SU-DHL-6 (cell line): ENCODE results near the gene DGCR6.
"Not testable (repeated sequence)": the region's sequence is repeated elsewhere in the genome, so short reads cannot be mapped to it uniquely, and the experiment has no call there.

Experiments
- H2AFZ ChIP-seq: fragments of 200-600 bp; sonication (generic); 2 replicates; pipeline ENCODE4 v1.6.1; 2014; ENCODE audit warnings: low read depth, mild to moderate bottlenecking, moderate library complexity, mixed read lengths, antibody characterized with exemption, low read length; ENCODE audit not compliant: severe bottlenecking
- H3F3A ChIP-seq: fragments of 200-600 bp; shearing (Covaris generic); 2 replicates; pipeline ENCODE4 v1.6.0; 2016; ENCODE audit warnings: antibody characterized with exemption, mild to moderate bottlenecking; ENCODE audit not compliant: insufficient read depth
- H3K27ac ChIP-seq: fragments of 200-600 bp; sonication (generic); 2 replicates; pipeline ENCODE4 v1.5.1; 2016; ENCODE audit warnings: low read depth, mild to moderate bottlenecking, low read length, moderate library complexity, mixed read lengths
- H3K27me3 ChIP-seq: fragments of 200-600 bp; sonication (generic), shearing (Covaris generic); 2 replicates; pipeline ENCODE4 v1.6.0; 2014; ENCODE audit warnings: mild to moderate bottlenecking, low read length
- H3K36me3 ChIP-seq: fragments of 200-600 bp; sonication (generic); 2 replicates; pipeline ENCODE4 v1.6.1; 2014; ENCODE audit warnings: mild to moderate bottlenecking, low read length, mixed read lengths
- H3K4me2 ChIP-seq: fragments of 300-600, 200-600 bp; shearing (Covaris generic), sonication (generic); 2 replicates; pipeline ENCODE4 v1.6.0; 2014; ENCODE audit warnings: low read length, low read depth, mild to moderate bottlenecking; ENCODE audit not compliant: poor library complexity, severe bottlenecking
- H3K4me3 ChIP-seq: fragments of 200-600 bp; sonication (generic); 2 replicates; pipeline ENCODE4 v1.5.1; 2014; ENCODE audit warnings: antibody characterized with exemption, low read length, mild to moderate bottlenecking, mixed read lengths; ENCODE audit not compliant: insufficient read depth, poor library complexity, severe bottlenecking
- H3K79me2 ChIP-seq: fragments of 200-600 bp; sonication (generic); 2 replicates; pipeline ENCODE4 v1.6.1; 2014; ENCODE audit warnings: mild to moderate bottlenecking, low read length, moderate library complexity; ENCODE audit not compliant: insufficient read depth
- H3K9ac ChIP-seq: fragments of 200-600 bp; sonication (generic); 2 replicates; pipeline ENCODE4 v1.7.0; 2014; ENCODE audit warnings: mild to moderate bottlenecking, low read length
- H3K9me2 ChIP-seq: fragments of 200-600 bp; sonication (generic); replicated peaks from 2 replicates; pipeline ENCODE4 v1.6.1; 2014; ENCODE audit warnings: low read length; ENCODE audit not compliant: insufficient read depth
- H3K9me3 ChIP-seq: fragments of 200-600 bp; sonication (generic); 2 replicates; pipeline ENCODE4 v1.6.1; 2014; ENCODE audit warnings: low read length, mixed read lengths; ENCODE audit not compliant: insufficient read depth
- H4K20me1 ChIP-seq: fragments of 200-600 bp; sonication (generic); 2 replicates; pipeline ENCODE4 v1.6.1; 2014; ENCODE audit warnings: low read depth, mild to moderate bottlenecking, antibody characterized with exemption, low read length, moderate library complexity, mixed read lengths
- EZH2phosphoT487 ChIP-seq: fragments of 200-600 bp; sonication (generic), shearing (Covaris generic); conservative IDR thresholded peaks from 2 replicates; pipeline ENCODE4 v1.6.1; 2018; ENCODE audit warnings: mild to moderate bottlenecking, antibody characterized with exemption, low read length, moderate library complexity, mixed read lengths
- TF ChIP-seq, protein P1 (sequence below): fragments of 200-600 bp; sonication (generic); IDR thresholded peaks from one replicate; pipeline ENCODE4 v1.5.1; 2017; ENCODE audit warnings: antibody characterized with exemption, mild to moderate bottlenecking, low read length, moderate library complexity; ENCODE audit not compliant: insufficient read depth, poor library complexity, severe bottlenecking

DGCR6 gene

GRCh38 chr22:18929459-18929858, 23.3 kb downstream of the DGCR6 start:
- Histone ChIP-seq H3K27ac (no peak overlapping the region), H4K20me1 (no peaks in the 10 kb centered on the region), H3F3A (no peaks in the 10 kb centered on the region), H3K4me3 (no peak overlapping the region), H3K9ac (no peak overlapping the region), H2AFZ (no peak overlapping the region), H3K9me2 (no peaks in the 10 kb centered on the region), H3K9me3 (no peaks in the 10 kb centered on the region), H3K27me3 (no peaks in the 10 kb centered on the region), H3K4me2 (no peak overlapping the region), H3K79me2 (no peaks in the 10 kb centered on the region), H3K36me3 (no peaks in the 10 kb centered on the region)
- TF ChIP-seq, protein P1, sequence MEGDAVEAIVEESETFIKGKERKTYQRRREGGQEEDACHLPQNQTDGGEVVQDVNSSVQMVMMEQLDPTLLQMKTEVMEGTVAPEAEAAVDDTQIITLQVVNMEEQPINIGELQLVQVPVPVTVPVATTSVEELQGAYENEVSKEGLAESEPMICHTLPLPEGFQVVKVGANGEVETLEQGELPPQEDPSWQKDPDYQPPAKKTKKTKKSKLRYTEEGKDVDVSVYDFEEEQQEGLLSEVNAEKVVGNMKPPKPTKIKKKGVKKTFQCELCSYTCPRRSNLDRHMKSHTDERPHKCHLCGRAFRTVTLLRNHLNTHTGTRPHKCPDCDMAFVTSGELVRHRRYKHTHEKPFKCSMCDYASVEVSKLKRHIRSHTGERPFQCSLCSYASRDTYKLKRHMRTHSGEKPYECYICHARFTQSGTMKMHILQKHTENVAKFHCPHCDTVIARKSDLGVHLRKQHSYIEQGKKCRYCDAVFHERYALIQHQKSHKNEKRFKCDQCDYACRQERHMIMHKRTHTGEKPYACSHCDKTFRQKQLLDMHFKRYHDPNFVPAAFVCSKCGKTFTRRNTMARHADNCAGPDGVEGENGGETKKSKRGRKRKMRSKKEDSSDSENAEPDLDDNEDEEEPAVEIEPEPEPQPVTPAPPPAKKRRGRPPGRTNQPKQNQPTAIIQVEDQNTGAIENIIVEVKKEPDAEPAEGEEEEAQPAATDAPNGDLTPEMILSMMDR: no peak
- TF ChIP-seq EZH2phosphoT487: no peak

- TF ChIP-seq, protein P1: no peak
- TF ChIP-seq EZH2phosphoT487: no peak
- no peaks in the 10 kb centered on the region for H3K79me2 ChIP-seq
- no peaks in the 10 kb centered on the region for H3F3A ChIP-seq
- no peaks in the 10 kb centered on the region for H3K9me2 ChIP-seq
- H2AFZ ChIP-seq: no peak overlapping the region
- no peak overlapping the region for H3K4me2 ChIP-seq
- H3K27me3 ChIP-seq: no peaks in the 10 kb centered on the region
- H3K36me3 ChIP-seq: no peaks in the 10 kb centered on the region
- no peak overlapping the region for H3K9ac ChIP-seq
- H3K27ac ChIP-seq: no peak overlapping the region
- H3K9me3 ChIP-seq: no peaks in the 10 kb centered on the region
- no peak overlapping the region for H3K4me3 ChIP-seq
- no peaks in the 10 kb centered on the region for H4K20me1 ChIP-seq
Measured at GRCh38 chr22:18931905-18932652, 26.0 kb downstream of the DGCR6 start.

DNA sequence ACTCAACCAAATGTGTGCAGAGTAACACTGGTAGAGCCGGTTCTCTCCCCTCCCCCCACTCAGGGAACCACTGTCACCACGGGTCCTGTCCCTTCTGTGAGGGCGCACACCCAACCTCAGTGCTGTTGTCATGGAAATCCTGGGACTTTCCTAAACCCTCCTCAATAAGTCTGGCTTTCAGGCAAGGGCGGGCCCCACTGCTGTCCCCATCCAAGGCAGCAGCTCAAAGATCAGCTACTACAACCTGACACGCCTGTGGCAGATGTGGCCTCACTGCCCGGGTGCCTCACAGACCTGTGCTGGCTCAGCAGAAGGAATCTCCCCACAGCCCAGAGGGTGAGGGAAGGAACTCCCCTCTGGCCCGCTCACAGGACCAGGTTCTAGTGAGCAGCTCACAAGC, 27.8 kb downstream of the DGCR6 start:
- Histone ChIP-seq H3K36me3 (no peaks in the 10 kb centered on the region), H3K27ac (no peak overlapping the region), H3K79me2 (no peaks in the 10 kb centered on the region), H3K4me2 (no peak overlapping the region), H3K4me3 (no peak overlapping the region), H3F3A (no peaks in the 10 kb centered on the region), H3K9me3 (no peaks in the 10 kb centered on the region), H4K20me1 (no peaks in the 10 kb centered on the region), H3K27me3 (no peaks in the 10 kb centered on the region), H3K9ac (no peak overlapping the region), H2AFZ (no peak overlapping the region), H3K9me2 (no peaks in the 10 kb centered on the region)
- TF ChIP-seq EZH2phosphoT487: no peak
- TF ChIP-seq, protein P1: no peak

DNA sequence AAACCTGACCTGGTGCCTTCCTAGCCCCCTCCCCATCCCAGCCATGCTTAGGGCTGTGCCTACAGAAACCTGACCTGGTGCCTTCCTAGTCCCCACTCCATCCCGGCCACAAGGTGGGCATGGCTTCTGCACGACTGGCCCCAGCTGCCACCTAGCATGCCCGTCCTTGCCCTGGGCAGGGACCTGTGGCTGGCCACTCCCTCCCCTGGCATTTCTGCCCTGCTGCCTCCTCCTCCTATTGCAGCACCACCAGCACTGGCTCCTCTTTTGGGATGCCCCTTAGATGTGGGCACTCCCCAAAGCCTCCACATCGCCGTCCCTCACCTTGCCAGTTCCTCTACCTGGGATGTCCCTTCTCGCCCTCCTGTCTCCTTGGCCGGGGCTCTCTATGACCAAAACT, 28.6 kb downstream of the DGCR6 start:
- H3K27ac ChIP-seq, H3K79me2 ChIP-seq, H3K36me3 ChIP-seq, H2AFZ ChIP-seq, H3K4me3 ChIP-seq, H4K20me1 ChIP-seq, H3K4me2 ChIP-seq, H3K9ac ChIP-seq, H3K9me3 ChIP-seq, H3F3A ChIP-seq, H3K9me2 ChIP-seq, H3K27me3 ChIP-seq: not testable (repeated sequence)
